Fibroblast of skin of right quadriceps (primary cell): Measurements from ENCODE around the gene COA1.

Source experiments
- DNase-seq: peaks from one replicate; pipeline ENCODE4 v3.0.0-alpha.2; 2013

The COA1 gene

GRCh38 chr7:43686991-43687390 is 42.3 kb downstream of the COA1 start:
- DNase-seq, result no peak

GRCh38 chr7:43680736-43681135 is 48.6 kb downstream of the COA1 start:
- DNase-seq, result no peak

GRCh38 chr7:43679210-43680068 is 49.9 kb downstream of the COA1 start:
- no peak for DNase-seq

GRCh38 chr7:43678315-43678714 is 51.0 kb downstream of the COA1 start:
- DNase-seq, result no peak

- DNase-seq, result no peak
These were observed 51.5 kb downstream of the COA1 start for GRCh38 chr7:43677864-43678263.

- DNase-seq, result peak; percentile 94
These were observed 54.5 kb downstream of the COA1 start for GRCh38 chr7:43674559-43675436.

- DNase-seq, result peak; percentile 50
These were observed 55.9 kb downstream of the COA1 start for GRCh38 chr7:43673243-43673976.

- DNase-seq, result no peak
These were observed 57.8 kb downstream of the COA1 start for GRCh38 chr7:43671521-43671920.

GRCh38 chr7:43669286-43670081 is 59.8 kb downstream of the COA1 start:
- DNase-seq, result no peak

- no peak for DNase-seq
These were observed 61.3 kb downstream of the COA1 start for GRCh38 chr7:43668035-43668434.

GRCh38 chr7:43666938-43667337 is 62.4 kb downstream of the COA1 start:
- peak; percentile 48 for DNase-seq

GRCh38 chr7:43664681-43665080 is 64.6 kb downstream of the COA1 start:
- DNase-seq, result no peak

GRCh38 chr7:43660141-43660540 is 69.2 kb downstream of the COA1 start:
- DNase-seq, result no peak

GRCh38 chr7:43659549-43659896 is 69.8 kb downstream of the COA1 start:
- DNase-seq, result no peak

- DNase-seq, result peak; percentile 93
These were observed 70.4 kb downstream of the COA1 start for GRCh38 chr7:43658718-43659548.

GRCh38 chr7:43656997-43657396 is 72.3 kb downstream of the COA1 start:
- no peak for DNase-seq

- DNase-seq, result no peak
These were observed 73.7 kb downstream of the COA1 start for GRCh38 chr7:43655584-43655983.

GRCh38 chr7:43653891-43654504 is 75.3 kb downstream of the COA1 start:
- DNase-seq, result no peak

GRCh38 chr7:43653466-43653865 is 75.9 kb downstream of the COA1 start:
- no peak for DNase-seq

- DNase-seq, result no peak
These were observed 77.0 kb downstream of the COA1 start for GRCh38 chr7:43652364-43652763.

- peak; percentile 87 for DNase-seq
These were observed 78.8 kb downstream of the COA1 start for GRCh38 chr7:43650457-43651052.
